Measurements from ENCODE around the gene KCNQ1.

The KCNQ1 gene

GRCh38 chr11:2808850-2809846 is 364.3 kb downstream of the KCNQ1 start:
- no peak for DNase-seq (ENCODE audit: low read depth)

GRCh38 chr11:2809854-2810253 is 365.0 kb downstream of the KCNQ1 start:
- DNase-seq (ENCODE audit: low read depth) = no peak

- DNase-seq (ENCODE audit: low read depth) = no peak
Measured at GRCh38 chr11:2810411-2811205, 365.8 kb downstream of the KCNQ1 start.

GRCh38 chr11:2811206-2812091 is 366.6 kb downstream of the KCNQ1 start:
- no peak for DNase-seq (ENCODE audit: low read depth)

DNA sequence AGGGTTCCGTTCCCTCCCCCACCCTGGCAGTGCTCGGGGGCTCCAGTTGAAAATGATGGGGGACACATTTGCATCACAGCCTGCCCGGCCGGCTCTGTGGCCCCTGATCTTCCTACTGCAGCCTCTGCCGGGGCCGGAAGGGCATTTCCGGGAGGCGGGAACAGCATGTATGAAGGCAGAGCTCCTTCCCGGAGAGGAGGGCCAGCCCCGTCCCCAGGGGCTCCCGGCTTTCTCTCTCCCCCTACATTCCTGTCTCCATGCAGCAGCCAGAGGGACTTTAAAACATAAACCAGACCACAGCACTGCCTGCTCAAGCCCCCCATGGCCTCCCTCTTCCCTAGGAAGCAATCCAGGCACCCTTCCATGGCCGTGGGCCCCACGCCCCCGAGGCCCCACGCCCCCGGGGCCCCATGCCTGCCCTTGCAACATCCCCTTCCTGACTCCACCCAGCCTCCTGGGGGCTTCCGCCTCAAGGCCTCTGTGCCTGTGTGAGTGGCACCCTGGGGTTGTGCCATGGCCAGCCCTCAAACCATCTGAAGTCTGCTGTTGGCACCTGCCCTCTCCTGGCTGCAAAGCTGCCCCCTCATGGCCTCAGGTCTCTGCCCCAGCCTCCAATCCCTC is 367.7 kb downstream of the KCNQ1 start:
- no peak for DNase-seq (ENCODE audit: low read depth)

- DNase-seq (ENCODE audit: low read depth) = no peak
Measured at GRCh38 chr11:2813141-2813908, 368.5 kb downstream of the KCNQ1 start.

DNA sequence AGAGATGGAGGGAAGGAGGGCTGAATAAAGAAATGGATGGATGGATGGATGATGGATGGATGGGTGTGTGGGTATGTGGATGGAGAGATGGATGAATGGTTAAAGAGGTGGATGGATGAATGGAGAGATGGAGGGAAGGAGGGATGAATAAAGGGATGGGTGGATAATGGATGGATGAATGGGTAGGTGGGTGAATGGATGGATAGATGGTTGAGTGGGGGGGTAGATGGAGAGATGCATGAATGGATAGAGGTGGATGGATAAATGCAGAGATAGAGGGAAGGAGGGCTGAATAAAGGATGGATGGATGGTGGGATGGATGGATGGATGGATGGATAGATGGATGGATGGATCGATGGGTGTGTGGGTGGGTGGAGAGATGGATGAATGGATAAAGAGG is 369.2 kb downstream of the KCNQ1 start:
- DNase-seq (ENCODE audit: low read depth) = no peak

GRCh38 chr11:2814751-2815150 is 369.9 kb downstream of the KCNQ1 start:
- no peak for DNase-seq (ENCODE audit: low read depth)

- no peak for DNase-seq (ENCODE audit: low read depth)
Measured at GRCh38 chr11:2815762-2816496, 371.1 kb downstream of the KCNQ1 start.

DNA sequence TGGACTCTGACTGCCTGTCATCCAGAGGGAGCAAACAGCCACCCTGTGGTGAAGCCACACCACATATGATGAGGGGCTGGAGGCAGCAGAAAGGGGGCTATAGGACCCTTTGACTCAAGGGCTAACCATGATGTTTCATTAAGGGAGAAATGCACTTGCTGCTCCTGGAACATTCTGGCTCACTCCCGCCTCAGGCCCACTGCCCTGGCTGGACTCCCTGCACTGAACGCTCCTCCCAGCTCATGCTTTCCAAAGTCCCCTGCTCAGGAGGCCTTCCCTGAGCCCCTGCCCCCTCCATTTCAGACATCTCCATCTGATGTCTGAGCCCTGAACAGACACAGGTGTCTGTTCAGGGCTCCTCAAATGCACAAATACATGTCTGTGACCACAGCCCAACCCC is 371.7 kb downstream of the KCNQ1 start:
- DNase-seq (ENCODE audit: low read depth) = no peak

GRCh38 chr11:2816941-2817421 is 372.2 kb downstream of the KCNQ1 start:
- DNase-seq (ENCODE audit: low read depth) = peak; percentile 56

- DNase-seq (ENCODE audit: low read depth) = no peak
Measured at GRCh38 chr11:2817431-2817830, 372.6 kb downstream of the KCNQ1 start.

GRCh38 chr11:2818021-2818420 is 373.2 kb downstream of the KCNQ1 start:
- no peak for DNase-seq (ENCODE audit: low read depth)

GRCh38 chr11:2818503-2818902 is 373.7 kb downstream of the KCNQ1 start:
- DNase-seq (ENCODE audit: low read depth) = no peak

DNA sequence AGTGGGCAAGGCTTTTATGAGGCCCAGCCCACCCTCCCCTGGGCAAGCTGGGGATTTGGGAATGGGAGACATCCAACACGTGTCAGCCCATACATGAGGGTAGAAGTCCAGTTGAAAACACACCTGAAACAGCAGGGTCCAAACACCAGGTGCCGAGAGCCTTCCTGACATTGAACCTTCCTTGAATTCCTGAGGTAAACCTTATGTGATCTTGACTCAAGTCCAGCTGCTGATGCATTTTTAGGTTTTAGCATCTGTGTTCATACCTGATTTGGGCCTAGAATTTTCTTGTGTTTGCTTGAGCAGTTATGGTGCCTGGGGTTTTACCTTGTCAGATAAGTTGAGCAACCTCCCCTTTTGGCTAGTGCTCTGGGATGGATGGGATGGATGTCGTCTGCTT is 374.5 kb downstream of the KCNQ1 start:
- no peak for DNase-seq (ENCODE audit: low read depth)

GRCh38 chr11:2820976-2821375 is 376.2 kb downstream of the KCNQ1 start:
- DNase-seq (ENCODE audit: low read depth) = no peak

DNA sequence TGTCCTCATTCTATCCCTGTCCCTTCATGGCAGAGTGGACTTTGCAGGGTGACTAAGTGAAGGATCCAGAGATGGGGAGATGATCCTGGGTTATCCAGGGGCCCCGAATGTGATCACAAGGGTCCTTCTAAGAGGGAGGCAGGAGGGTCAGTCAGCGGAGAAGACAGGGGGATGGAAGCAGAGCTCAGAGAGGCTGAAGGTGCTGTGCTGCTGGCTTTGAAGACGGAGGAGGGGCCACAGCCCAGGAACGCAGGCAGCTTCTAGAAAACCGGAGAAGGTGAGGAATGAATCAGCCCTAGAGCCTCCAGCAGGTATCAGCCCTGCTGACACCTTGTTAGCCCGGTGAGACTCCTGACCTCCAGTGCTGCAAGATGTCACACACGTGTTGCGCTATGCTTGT is 377.1 kb downstream of the KCNQ1 start:
- DNase-seq (ENCODE audit: low read depth) = no peak

DNA sequence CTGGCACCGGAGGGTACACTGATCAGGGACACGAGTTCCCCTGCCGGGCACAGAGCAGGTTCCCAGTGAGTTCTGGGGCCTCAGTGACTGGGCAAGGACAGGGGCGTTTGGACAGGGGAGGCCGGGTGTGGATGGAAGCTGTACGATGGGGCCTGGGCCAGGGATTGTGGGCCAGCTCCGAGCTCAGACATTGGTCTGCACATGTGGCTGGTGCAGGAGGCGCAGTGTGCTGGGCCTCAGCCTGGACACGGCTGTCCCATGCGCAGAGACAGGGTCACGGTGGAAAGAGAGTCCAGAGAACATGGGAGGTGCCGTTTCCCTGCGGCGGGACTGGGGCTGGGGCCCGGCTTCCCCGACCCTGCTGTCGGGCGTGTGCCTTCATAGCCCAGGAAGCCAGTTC is 380.0 kb downstream of the KCNQ1 start:
- no peak for DNase-seq (ENCODE audit: low read depth)

DNA sequence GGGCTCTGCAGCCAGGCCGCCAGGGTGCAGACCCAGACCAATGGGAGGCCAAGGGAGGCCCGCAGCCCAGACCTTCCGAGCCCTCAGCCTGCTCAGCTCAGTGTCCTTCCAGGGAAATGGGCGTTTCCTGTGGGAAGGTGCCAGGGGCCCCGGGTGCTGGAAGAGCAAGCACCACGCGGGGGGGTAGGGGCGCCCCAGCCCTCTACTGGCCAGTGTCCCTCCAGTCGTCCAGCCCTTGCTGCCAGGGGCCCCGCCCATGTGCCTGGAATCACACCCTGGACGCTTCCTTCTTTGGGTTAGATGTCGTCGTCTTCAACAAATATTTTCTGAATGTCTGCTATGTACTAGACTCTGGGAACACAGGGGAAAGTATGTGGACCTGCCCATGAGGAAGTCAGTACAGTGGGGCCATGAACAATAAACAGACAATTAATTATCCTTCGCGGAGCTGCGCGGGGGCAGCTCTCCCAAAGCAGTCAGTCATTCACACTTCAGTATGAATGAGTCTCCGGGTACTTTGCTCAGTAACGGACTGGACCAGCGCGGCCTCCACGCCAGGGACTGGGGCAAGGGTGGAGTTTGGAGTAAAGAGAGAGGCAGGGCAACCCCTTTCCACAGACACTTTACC is 380.6 kb downstream of the KCNQ1 start:
- no peak for DNase-seq (ENCODE audit: low read depth)
